ENCODE results near the gene STX18.

Gene STX18

DNA sequence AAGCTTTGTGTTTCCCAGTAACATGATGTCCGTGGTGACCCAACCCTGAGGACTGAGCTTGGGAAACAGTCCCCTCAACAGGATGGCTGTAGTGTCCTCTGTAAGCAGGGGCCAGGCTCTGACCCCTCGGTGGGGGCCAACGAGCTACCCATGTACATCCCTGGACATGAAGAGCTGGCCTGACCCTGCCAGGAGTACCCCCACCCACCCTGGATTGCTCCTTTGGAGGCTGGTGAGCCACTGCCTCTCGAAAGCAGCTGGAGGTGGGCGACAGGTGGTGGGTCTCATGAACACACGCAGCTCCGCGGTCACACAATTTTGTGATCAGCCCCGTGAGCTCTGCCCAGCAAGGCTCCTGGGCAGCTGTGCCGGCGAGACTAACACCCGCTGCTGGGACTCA lies 121.4 kb downstream of the STX18 start:
- TF ChIP-seq CTCF (IDR thresholded peaks at IDR 0.05; ENCODE audit: insufficient read depth, missing control alignments): no peak
- DNase-seq (ENCODE audit: insufficient read length, low spot score): no peak
- no peak for FAIRE-seq

- FAIRE-seq: no peak
- DNase-seq (ENCODE audit: insufficient read length, low spot score): no peak
- TF ChIP-seq CTCF (IDR thresholded peaks at IDR 0.05; ENCODE audit: insufficient read depth, missing control alignments): no peak
Observed at GRCh38 chr4:4419896-4420295, 122.0 kb downstream of the STX18 start.

DNA sequence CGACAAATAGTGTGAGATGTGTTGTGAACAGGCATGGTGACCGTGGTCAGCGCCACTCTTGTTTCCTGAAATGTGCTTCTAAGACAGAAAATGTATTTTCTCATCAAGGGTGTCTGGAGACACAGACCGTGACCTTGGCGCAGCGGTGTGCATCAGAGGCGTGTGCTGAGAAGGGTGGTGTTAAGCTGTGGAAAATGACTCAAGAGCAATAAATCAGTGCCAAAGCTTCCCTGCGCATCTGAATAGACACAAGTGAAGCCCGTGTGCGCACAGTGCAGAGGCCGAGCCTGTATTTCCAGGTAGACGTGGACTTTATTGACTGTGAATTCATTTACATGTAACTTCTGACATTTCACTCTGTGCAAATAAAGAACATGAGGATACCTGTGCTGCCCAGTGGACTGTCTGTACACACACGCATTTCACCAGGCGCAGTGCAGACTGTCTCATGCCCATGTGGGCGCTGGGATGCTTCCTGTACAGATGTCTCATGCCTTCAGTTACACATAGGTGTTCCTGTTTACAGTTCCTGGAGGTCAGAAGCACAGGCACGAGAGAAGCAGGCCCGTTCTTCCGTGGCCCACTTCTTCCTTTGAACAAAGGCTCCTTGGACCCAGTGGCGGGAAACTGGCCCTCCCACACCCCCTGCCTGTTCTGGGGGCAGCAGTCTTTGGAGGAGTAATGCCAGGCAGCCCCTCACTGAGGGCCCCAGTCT lies 123.0 kb downstream of the STX18 start:
- FAIRE-seq: no peak
- TF ChIP-seq CTCF (IDR thresholded peaks at IDR 0.05; ENCODE audit: insufficient read depth, missing control alignments): no peak
- DNase-seq (ENCODE audit: insufficient read length, low spot score): no peak

DNA sequence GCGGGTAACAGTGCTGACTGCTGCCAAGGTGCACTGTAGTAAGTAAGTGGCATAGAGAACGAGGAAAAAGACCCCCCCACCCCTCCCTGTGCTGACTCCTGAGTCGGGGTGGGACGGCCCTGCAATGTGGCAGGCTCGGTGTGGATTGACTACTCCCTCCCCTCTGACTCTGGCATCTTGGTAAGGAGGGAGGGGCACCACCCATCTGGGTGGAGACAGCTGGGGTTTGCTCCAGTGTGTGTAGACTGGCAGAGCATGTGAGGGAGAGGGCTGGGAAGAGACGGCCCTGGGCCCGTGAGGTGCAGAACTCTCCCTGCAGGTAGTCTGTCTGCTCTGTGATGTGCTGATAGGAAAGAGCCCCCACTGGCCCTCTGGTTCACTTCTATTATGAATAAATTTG lies 124.0 kb downstream of the STX18 start:
- TF ChIP-seq CTCF (IDR thresholded peaks at IDR 0.05; ENCODE audit: insufficient read depth, missing control alignments): no peak
- FAIRE-seq (no peak), DNase-seq (ENCODE audit: insufficient read length, low spot score) (no peak)

DNA sequence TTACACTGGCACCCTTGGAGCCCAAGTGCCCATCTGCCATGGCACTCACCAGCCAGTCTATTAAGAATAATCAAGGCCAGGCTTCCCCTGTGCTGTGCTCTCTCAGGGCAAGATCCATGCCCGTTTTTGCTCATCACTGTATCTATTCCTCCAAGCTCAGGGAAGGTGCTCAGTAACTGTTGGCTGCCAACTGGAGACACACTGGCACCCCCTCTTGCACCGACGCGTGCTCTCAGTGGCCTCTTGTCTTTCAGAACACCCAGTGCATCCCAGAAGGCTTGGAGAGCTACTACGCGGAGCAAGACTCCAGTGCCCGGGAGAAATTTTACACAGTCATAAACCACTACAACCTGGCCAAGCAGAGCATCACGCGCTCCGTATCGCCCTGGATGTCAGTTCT lies 124.9 kb downstream of the STX18 start:
- no peak for TF ChIP-seq CTCF (IDR thresholded peaks at IDR 0.05; ENCODE audit: insufficient read depth, missing control alignments)
- DNase-seq (ENCODE audit: insufficient read length, low spot score) (no peak), FAIRE-seq (no peak)

DNA sequence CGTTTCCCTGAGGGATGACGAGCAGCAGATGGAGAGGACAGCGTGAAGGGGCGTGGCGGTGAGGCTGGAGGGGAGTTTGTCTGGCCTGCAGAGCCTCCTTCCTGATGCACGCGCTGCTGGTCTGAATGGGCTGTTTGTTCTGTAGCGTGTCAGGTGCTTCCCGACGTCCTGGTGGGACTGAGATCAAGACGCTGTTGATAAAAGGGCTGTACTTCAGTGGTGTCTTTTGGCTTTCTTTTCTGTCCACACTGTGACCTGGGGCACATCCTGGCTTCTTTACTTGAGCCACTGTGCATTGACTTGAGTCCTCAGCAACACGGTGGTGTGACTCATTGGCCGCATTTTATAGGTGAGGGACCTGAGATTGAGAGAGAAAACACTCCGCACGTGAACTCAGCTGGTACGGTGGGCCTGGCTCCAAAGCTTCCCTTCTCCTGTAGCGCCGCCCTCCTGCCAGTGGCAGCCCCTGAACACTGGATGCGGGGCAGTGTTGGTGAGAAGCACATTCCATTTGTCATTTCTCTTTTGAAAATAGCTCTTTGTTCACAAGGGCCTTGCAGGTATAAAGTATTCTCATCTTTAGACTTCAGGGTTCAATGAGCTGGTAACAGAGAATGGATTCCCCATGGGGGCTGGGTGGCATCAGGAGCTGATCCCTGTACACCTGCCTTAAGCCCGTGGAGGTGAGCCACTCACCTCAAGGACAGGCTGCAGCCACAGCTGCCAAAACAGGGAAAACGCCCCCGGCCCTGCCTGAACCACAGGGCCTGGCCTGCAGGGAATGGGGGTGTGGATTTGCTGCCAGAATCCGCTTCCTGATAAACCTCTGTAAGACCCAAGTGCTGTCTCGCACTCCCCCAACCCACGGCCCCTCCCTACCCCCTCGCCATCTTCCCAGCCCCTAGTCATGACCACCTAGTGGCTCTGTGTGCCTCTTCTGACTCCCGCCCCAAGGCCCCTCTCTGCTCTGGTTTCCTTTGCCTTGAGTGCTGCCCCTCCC lies 125.7 kb downstream of the STX18 start:
- no peak for DNase-seq (ENCODE audit: insufficient read length, low spot score)
- no peak for TF ChIP-seq CTCF (IDR thresholded peaks at IDR 0.05; ENCODE audit: insufficient read depth, missing control alignments)
- FAIRE-seq: no peak

All from D721Med (cell line).